T-helper 1 cell (primary cell): ENCODE results near the gene BCL7A.
A peak's percentile ranks its signal among the peaks of the same experiment; 100 is the strongest.
"Not testable (repeated sequence)": the region's sequence is repeated elsewhere in the genome, so short reads cannot be mapped to it uniquely, and the experiment has no call there.

ENCODE experiments used
- DNase-seq, 5 donors: peaks; one replicate each; pipeline ENCODE4 v3.0.0-alpha.2; 2012 to 2020

The BCL7A gene

GRCh38 chr12:122056406-122056805 lies 34.7 kb downstream of the BCL7A start:
- not testable (repeated sequence) for DNase-seq

- DNase-seq = no peak
These were observed 35.5 kb downstream of the BCL7A start for GRCh38 chr12:122057007-122057735.

DNA sequence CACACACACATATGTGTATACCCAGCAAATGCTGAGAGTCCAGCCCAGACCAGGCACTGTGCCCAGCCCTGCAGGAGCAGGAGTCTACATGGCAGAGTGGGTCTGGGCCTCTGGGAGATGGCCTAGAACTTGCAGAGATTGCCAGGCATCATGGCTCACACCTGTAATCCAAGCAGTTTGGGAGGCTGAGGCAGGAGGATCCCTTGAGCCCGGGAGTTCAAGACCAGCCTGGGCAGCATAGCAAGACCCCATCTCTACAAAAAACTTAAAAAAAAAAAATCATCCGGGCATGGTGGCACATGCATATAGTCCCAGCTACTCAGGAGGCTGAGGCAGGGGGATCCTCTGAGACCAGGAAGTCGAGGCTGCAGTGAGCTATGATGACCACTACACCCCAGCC lies 36.1 kb downstream of the BCL7A start:
- DNase-seq = no peak

DNA sequence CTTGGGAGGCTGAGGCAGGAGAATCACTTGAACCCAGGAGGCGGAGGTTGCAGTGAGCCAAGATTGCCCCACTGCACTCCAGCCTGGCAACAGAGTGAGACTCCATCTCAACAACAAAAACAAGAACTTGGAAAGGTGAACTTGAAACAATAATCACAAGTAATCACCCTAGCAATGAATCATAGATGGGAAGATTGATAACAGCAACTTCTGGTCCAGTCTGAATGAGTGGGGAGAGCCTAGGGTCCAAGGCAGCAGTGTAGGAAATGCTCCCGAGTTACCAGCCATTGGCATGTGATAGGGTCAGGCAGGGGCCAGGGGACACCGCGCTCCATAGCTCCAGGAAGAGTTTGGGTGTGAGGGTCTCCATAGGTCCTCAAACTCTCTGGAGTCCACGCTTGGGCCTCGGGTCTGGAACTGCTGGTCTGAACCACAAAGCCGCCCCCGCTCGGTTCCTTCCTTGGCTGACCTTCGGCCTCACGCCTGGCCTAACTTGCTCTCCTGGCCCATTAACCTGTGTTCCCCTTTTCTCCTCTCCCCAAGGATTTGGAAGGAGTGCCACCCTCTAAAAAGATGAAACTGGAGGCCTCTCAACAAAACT lies 37.0 kb downstream of the BCL7A start:
- no peak for DNase-seq

DNA sequence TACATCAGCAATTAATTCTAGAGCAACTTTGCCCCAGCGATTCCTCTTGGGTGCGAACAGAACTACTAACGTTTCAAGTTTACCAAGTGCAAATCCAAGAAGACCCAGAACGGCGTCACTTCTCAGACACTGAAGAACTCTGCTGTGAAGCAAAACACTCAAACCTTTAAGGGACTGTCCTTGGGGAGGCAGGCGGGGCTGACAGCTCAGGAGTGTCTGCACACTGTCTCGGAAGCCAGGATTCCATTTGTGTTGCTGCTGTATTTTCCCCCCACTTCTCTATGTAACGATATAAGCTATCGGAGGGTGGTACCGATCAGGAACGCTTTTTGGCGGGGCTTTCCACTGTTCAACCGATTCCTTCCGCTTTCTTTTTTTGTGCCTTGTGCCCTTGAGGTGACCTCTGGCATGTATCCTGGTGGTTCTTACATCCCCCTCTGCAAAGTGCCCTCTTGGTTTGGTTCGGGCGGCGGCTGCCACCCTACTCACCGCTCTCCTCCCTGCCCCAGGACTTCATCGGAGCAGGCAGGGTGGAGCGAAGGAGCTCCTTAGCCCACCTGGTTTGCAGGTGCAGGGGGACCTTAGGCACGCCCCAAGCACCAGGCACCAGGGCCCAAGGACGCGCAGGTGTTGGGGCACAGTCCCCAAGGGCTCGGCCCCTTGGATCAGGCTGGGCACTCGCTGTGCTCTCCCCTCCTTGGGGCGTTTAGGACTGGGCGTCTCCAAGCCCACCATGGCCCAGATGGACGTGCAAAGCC lies 37.7 kb downstream of the BCL7A start:
- DNase-seq = no peak

- DNase-seq = no peak
These were observed 38.4 kb downstream of the BCL7A start for GRCh38 chr12:122060081-122060501.

- DNase-seq = no peak
These were observed 39.6 kb downstream of the BCL7A start for GRCh38 chr12:122061253-122061652.

- no peak for DNase-seq
These were observed 41.4 kb downstream of the BCL7A start for GRCh38 chr12:122062832-122063693.

GRCh38 chr12:122063694-122064024 lies 42.0 kb downstream of the BCL7A start:
- DNase-seq = no peak

DNA sequence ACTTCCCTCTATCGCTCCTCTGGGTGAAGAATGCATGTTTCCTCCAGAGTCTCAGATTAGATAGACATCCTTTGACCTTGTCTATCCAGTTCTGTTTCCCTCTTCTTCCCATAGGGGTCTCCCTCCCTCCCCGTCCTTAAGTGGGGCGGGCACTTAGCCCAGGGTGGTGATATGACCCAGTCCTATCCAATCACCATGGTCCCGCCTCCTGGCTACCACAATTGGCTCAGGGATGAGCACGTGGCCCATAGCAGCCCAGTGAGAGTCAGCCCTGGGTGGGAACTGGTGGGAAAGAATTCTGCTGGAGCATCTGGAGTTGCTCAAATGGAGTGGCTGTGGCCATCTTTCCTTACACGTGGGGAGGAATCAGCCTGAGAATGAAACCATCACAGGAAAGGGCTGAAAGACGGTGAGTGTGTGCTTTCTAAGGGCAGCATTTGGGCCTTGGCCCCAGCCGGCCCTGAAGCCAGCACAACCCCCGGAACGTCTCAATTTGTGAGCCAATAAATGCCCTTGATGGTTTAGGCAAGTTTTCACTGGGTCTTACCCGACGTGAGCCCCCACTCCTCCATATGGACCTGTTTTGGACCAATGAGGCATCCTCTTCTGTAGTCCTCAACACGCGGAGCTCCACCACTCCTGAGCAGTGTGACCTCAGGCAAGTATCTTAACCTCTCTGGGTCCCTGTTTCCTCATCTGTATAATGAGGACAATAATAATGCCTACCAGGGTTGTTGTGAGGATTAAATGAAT lies 42.5 kb downstream of the BCL7A start:
- peak in 1 of 5 donors; percentile 24 for DNase-seq

GRCh38 chr12:122064780-122065588 lies 43.3 kb downstream of the BCL7A start:
- DNase-seq = no peak

- no peak for DNase-seq
These were observed 45.9 kb downstream of the BCL7A start for GRCh38 chr12:122067548-122067947.

DNA sequence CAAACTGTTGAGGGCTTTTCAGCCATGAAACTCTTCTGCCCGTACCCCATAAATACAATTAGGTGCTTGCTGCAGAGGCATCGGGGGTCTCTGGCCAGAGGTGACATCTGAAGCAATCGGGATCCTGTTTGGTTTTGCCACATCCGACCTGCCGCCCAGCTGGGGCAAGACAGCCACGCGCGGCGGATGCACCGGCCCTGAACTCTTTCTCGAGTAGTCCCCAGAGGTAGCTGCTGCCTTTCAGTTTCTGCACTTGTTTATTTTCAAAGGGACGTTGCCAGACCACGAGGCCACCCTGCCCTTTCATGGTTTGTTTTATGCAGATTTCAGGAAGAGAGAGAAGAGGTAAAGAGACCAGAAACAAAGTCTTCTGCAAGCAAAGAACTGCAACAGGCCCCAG lies 46.3 kb downstream of the BCL7A start:
- peak in 1 of 5 donors; percentile 46 for DNase-seq

- DNase-seq = no peak
These were observed 50.6 kb downstream of the BCL7A start for GRCh38 chr12:122072031-122072970.

DNA sequence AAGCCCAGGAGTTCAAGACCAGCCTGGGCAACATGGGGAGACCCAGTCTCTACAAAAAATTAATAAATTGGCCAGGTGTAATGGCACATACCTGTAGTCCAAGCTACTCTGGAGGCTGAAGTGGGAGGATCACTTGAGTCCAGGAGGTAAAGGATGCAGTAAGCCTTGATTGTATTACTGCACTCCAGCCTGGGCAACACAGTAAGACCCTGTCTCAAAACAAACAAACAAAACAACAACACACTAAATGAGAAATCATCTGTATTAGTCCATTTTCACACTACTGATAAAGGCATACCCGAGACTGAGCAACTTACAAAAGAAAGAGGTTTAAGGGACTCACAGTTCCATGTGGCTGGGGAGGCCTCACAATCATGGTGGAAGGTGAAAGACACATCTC lies 52.1 kb downstream of the BCL7A start:
- no peak for DNase-seq

DNA sequence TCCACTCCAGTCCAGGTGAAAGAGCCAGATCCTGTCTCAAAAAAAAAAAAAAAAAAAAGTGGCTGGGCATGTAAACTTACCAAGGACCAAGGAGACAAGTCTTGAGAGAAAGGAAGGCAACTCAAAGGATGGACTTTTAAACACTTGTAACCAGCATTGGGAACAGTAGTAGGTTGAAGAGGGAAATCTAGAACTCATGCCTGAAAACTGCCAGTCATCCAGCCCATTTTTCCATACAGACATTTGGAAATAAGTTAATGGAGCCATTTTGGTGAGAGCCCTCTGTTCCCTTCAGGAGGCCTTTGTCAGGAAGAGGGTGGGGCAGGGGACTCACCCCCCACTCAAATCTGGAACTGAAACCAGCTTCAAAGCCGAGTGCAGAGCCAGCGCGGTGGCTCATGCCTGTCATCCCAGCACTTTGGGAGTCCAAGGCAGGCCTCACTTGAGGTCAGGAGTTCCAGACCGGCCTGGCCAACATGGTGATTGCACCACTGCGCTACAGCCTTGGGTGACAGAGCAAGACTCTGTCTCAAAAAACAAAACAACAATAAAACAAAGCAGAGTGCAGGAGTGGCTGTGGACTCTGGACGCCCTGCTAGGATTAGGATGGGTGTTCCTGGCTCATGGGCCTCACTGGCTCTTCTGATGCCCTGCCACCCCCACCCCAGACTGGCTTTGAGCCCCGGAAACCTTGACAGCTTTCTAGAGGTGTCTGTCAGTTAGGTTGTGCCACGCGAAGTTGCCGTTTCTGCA lies 55.2 kb downstream of the BCL7A start:
- peak in 1 of 5 donors; percentile 20 for DNase-seq

- DNase-seq = peak; percentile 78 to 91 (median 84)
These were observed 56.7 kb downstream of the BCL7A start, which contains the start of gene MLXIP for GRCh38 chr12:122078141-122079032. Gene MLXIP (plus strand): TSS chr12:122078756. CDS start chr12:122078854, 98 bp downstream.

GRCh38 chr12:122079033-122079531 lies 57.4 kb downstream of the BCL7A start:
- peak in 1 of 5 donors; percentile 26 for DNase-seq
